SK-N-SH (cell line): ENCODE data around the gene CATSPERB.

ENCODE experiments used
- ELF1 ChIP-seq: IDR thresholded peaks from 2 replicates; pipeline ENCODE4 v1.4.0; 2012
- EP300 ChIP-seq, 2 experiments: IDR thresholded peaks; 2 replicates each; pipeline versions ENCODE4 v1.4.0 to v1.6.1; 2012; ENCODE audit warnings: borderline replicate concordance in 1 of 2, low read depth in 1 of 2, low read length in 1 of 2
- EZH2phosphoT487 ChIP-seq: fragments of 200-600 bp; sonication (generic); IDR thresholded peaks from 2 replicates; pipeline ENCODE4 v1.6.1; 2017; ENCODE audit warnings: low read depth, mixed run types, mild to moderate bottlenecking, antibody characterized with exemption, moderate library complexity, borderline replicate concordance
- GABPA ChIP-seq: IDR thresholded peaks from 2 replicates; pipeline ENCODE4 v1.4.0; 2012; ENCODE audit warnings: low read depth, mild to moderate bottlenecking
- NFIC ChIP-seq: IDR thresholded peaks from 2 replicates; pipeline ENCODE4 v1.4.0; 2012; ENCODE audit warnings: borderline replicate concordance
- SIN3A ChIP-seq: IDR thresholded peaks from 2 replicates; pipeline ENCODE4 v1.6.1; 2012; ENCODE audit warnings: low read depth, mild to moderate bottlenecking, low read length, moderate library complexity, borderline replicate concordance
- TAF1 ChIP-seq: IDR thresholded peaks from 2 replicates; pipeline ENCODE4 v1.6.1; 2012; ENCODE audit warnings: low read depth, mild to moderate bottlenecking, low read length, moderate library complexity, borderline replicate concordance
- TF ChIP-seq, protein P1 (sequence below): fragments of 200-600 bp; sonication (generic); IDR thresholded peaks from 2 replicates; pipeline ENCODE4 v1.6.1; 2017; ENCODE audit warnings: antibody characterized with exemption, mild to moderate bottlenecking, moderate library complexity
- TF ChIP-seq, protein P2 (sequence below): IDR thresholded peaks from 2 replicates; pipeline ENCODE4 v1.4.0; 2012; ENCODE audit warnings: low read depth, borderline replicate concordance
- TF ChIP-seq, protein P3 (sequence below): IDR thresholded peaks from 2 replicates; pipeline ENCODE4 v1.6.1; 2012; ENCODE audit warnings: mild to moderate bottlenecking, low read depth, low read length, moderate library complexity

DNA sequence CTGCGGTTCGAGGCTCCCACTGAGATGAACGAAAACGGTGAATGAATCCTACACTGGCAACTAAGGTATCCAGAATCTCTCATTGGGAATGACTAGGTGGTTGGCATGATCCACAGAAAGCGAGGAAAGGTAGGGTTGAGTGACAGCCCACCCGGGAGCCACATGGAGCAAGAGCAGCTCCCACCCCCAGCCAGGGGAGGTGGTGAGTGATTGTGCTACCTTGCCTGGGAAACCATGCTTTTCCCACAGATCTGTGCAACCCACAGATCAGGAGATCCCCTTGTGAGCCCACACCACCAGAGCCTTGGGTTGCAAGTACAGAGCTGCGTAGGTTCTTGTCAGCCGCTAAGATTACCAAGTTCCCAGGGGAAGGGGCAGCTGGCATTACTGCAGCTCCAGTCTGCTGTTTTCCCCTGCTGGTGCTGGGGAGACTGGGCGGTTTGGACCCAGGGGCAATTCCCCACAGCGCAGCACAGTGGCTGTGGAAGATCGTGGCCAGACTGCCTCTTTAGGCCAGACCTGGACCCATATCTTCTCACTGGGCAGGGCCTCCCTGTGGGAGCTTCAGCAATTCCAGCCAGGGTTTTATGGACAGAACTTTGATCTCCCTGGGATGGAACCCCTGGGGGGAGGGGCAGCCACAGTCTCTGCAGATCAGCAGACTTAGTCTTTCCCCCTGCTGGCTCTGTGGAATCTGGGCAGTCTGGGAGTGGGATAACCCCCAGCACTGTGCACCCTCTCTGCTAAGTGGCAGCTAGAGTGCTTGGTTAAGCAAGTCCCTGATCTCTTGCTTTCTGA, 177.2 kb downstream of the CATSPERB start:
- TF ChIP-seq, protein P1, sequence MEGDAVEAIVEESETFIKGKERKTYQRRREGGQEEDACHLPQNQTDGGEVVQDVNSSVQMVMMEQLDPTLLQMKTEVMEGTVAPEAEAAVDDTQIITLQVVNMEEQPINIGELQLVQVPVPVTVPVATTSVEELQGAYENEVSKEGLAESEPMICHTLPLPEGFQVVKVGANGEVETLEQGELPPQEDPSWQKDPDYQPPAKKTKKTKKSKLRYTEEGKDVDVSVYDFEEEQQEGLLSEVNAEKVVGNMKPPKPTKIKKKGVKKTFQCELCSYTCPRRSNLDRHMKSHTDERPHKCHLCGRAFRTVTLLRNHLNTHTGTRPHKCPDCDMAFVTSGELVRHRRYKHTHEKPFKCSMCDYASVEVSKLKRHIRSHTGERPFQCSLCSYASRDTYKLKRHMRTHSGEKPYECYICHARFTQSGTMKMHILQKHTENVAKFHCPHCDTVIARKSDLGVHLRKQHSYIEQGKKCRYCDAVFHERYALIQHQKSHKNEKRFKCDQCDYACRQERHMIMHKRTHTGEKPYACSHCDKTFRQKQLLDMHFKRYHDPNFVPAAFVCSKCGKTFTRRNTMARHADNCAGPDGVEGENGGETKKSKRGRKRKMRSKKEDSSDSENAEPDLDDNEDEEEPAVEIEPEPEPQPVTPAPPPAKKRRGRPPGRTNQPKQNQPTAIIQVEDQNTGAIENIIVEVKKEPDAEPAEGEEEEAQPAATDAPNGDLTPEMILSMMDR: no peak
- no peak for TF ChIP-seq NFIC
- TF ChIP-seq SIN3A: no peak
- no peak for TF ChIP-seq TAF1
- no peak for TF ChIP-seq GABPA
- no peak for TF ChIP-seq ELF1
- no peak for TF ChIP-seq EP300 (IDR thresholded peaks at IDR 0.05; ENCODE audit: borderline replicate concordance in 1 of 2, low read depth in 1 of 2, low read length in 1 of 2)
- TF ChIP-seq, protein P2, sequence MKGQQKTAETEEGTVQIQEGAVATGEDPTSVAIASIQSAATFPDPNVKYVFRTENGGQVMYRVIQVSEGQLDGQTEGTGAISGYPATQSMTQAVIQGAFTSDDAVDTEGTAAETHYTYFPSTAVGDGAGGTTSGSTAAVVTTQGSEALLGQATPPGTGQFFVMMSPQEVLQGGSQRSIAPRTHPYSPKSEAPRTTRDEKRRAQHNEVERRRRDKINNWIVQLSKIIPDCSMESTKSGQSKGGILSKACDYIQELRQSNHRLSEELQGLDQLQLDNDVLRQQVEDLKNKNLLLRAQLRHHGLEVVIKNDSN: no peak
- TF ChIP-seq, protein P3, sequence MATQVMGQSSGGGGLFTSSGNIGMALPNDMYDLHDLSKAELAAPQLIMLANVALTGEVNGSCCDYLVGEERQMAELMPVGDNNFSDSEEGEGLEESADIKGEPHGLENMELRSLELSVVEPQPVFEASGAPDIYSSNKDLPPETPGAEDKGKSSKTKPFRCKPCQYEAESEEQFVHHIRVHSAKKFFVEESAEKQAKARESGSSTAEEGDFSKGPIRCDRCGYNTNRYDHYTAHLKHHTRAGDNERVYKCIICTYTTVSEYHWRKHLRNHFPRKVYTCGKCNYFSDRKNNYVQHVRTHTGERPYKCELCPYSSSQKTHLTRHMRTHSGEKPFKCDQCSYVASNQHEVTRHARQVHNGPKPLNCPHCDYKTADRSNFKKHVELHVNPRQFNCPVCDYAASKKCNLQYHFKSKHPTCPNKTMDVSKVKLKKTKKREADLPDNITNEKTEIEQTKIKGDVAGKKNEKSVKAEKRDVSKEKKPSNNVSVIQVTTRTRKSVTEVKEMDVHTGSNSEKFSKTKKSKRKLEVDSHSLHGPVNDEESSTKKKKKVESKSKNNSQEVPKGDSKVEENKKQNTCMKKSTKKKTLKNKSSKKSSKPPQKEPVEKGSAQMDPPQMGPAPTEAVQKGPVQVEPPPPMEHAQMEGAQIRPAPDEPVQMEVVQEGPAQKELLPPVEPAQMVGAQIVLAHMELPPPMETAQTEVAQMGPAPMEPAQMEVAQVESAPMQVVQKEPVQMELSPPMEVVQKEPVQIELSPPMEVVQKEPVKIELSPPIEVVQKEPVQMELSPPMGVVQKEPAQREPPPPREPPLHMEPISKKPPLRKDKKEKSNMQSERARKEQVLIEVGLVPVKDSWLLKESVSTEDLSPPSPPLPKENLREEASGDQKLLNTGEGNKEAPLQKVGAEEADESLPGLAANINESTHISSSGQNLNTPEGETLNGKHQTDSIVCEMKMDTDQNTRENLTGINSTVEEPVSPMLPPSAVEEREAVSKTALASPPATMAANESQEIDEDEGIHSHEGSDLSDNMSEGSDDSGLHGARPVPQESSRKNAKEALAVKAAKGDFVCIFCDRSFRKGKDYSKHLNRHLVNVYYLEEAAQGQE: no peak
- TF ChIP-seq EZH2phosphoT487: no peak
